ENCODE results near the gene PIP5K1B.
A peak's percentile ranks its signal among the peaks of the same experiment; 100 is the strongest.

GRCh38 chr9:68779558-68780379 lies 74.7 kb downstream of the PIP5K1B start:
- TF ChIP-seq YY1 (IDR thresholded peaks at IDR 0.05; ENCODE audit: extremely low read depth, insufficient replicate concordance, low read depth, low read length) (peak; percentile 37), POLR2A (IDR thresholded peaks at IDR 0.05; ENCODE audit: borderline replicate concordance, extremely low read depth, insufficient read depth, insufficient read length) (no peak), SP1 (IDR thresholded peaks at IDR 0.05; ENCODE audit: low read depth) (peak; percentile 35), SRF (IDR thresholded peaks at IDR 0.05; ENCODE audit: low read depth) (peak; percentile 92), EZH2 (IDR thresholded peaks at IDR 0.05) (no peak), POLR2AphosphoS5 (IDR thresholded peaks at IDR 0.05; ENCODE audit: low read depth, low read length) (peak; percentile 83), FOSL1 (IDR thresholded peaks at IDR 0.05; ENCODE audit: low read depth) (no peak), CBX3 (IDR thresholded peaks at IDR 0.05; ENCODE audit: low read depth) (no peak)
- TF ChIP-seq, protein P1, sequence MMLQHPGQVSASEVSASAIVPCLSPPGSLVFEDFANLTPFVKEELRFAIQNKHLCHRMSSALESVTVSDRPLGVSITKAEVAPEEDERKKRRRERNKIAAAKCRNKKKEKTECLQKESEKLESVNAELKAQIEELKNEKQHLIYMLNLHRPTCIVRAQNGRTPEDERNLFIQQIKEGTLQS (IDR thresholded peaks at IDR 0.05): no peak
- TF ChIP-seq, protein P2, sequence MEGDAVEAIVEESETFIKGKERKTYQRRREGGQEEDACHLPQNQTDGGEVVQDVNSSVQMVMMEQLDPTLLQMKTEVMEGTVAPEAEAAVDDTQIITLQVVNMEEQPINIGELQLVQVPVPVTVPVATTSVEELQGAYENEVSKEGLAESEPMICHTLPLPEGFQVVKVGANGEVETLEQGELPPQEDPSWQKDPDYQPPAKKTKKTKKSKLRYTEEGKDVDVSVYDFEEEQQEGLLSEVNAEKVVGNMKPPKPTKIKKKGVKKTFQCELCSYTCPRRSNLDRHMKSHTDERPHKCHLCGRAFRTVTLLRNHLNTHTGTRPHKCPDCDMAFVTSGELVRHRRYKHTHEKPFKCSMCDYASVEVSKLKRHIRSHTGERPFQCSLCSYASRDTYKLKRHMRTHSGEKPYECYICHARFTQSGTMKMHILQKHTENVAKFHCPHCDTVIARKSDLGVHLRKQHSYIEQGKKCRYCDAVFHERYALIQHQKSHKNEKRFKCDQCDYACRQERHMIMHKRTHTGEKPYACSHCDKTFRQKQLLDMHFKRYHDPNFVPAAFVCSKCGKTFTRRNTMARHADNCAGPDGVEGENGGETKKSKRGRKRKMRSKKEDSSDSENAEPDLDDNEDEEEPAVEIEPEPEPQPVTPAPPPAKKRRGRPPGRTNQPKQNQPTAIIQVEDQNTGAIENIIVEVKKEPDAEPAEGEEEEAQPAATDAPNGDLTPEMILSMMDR (IDR thresholded peaks at IDR 0.05 in 2 of 3, conservative IDR thresholded peaks at IDR 0.05 in 1 of 3; ENCODE audit: borderline replicate concordance in 1 of 3, insufficient read depth in 1 of 3, low read depth in 2 of 3, low read length in 2 of 3): peak; percentile 15 to 31 (median 26); a peak in 4 of 6 replicates
- TF ChIP-seq, protein P3, sequence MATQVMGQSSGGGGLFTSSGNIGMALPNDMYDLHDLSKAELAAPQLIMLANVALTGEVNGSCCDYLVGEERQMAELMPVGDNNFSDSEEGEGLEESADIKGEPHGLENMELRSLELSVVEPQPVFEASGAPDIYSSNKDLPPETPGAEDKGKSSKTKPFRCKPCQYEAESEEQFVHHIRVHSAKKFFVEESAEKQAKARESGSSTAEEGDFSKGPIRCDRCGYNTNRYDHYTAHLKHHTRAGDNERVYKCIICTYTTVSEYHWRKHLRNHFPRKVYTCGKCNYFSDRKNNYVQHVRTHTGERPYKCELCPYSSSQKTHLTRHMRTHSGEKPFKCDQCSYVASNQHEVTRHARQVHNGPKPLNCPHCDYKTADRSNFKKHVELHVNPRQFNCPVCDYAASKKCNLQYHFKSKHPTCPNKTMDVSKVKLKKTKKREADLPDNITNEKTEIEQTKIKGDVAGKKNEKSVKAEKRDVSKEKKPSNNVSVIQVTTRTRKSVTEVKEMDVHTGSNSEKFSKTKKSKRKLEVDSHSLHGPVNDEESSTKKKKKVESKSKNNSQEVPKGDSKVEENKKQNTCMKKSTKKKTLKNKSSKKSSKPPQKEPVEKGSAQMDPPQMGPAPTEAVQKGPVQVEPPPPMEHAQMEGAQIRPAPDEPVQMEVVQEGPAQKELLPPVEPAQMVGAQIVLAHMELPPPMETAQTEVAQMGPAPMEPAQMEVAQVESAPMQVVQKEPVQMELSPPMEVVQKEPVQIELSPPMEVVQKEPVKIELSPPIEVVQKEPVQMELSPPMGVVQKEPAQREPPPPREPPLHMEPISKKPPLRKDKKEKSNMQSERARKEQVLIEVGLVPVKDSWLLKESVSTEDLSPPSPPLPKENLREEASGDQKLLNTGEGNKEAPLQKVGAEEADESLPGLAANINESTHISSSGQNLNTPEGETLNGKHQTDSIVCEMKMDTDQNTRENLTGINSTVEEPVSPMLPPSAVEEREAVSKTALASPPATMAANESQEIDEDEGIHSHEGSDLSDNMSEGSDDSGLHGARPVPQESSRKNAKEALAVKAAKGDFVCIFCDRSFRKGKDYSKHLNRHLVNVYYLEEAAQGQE (IDR thresholded peaks at IDR 0.05; ENCODE audit: low read depth): no peak
- TF ChIP-seq, protein P4, sequence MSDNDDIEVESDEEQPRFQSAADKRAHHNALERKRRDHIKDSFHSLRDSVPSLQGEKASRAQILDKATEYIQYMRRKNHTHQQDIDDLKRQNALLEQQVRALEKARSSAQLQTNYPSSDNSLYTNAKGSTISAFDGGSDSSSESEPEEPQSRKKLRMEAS (IDR thresholded peaks at IDR 0.05): peak; percentile 32; the same call in 1 of the 2 replicates

All from HCT116 (cell line).